ENCODE results near the gene PVRIG. TPM values are rescaled to one million over a fixed set of nuclear protein-coding genes. Genes with fewer than 3 reads are reported as not detected.

The PVRIG gene
- total and polyA plus RNA-seq, 2 of the 8 experiments (the other 6 are each of a cell fraction or from before 2014, with no cell fraction given), result 0.15 TPM; not detected in 1

- Histone ChIP-seq H2BK12ac (ENCODE audit: low read depth, low read length) (no peak overlapping the region), H4K5ac (ENCODE audit: insufficient read length, low read depth, low read length) (no peak overlapping the region), H4K91ac (replicated peaks; ENCODE audit: insufficient read length, low read length) (no peak overlapping the region), H3K27ac (ENCODE audit: low read depth, low read length) (no peak overlapping the region), H3K4me1 (replicated peaks in 1 of 4; ENCODE audit: control insufficient read depth in 3 of 4, insufficient read depth in 4 of 4, low read length in 3 of 4) (peaks cover 0 to 4% (median 2%) of the 10 kb centered on the region in 4 experiments; a peak in 2 of 7 replicates), H3K36me3 (ENCODE audit: control insufficient read depth in 2 of 4, insufficient read depth in 4 of 4, low read length in 3 of 4) (no peaks in the 10 kb centered on the region), H2BK5ac (ENCODE audit: low read depth, low read length) (no peak overlapping the region), H3K23ac (ENCODE audit: insufficient read length) (no peak overlapping the region), H3K14ac (ENCODE audit: insufficient read length) (no peak overlapping the region), H2BK120ac (replicated peaks; ENCODE audit: low read depth, low read length) (no peak overlapping the region), H3K4ac (replicated peaks; ENCODE audit: insufficient read length, low read depth, low read length) (no peak overlapping the region), H3K79me1 (ENCODE audit: low read depth, low read length) (no peaks in the 10 kb centered on the region), H3K9me3 (ENCODE audit: insufficient read depth in 2 of 2, low read depth in 1 of 2, low read length in 1 of 2) (no peaks in the 10 kb centered on the region), H2AFZ (ENCODE audit: low read length) (no peak overlapping the region), H3K18ac (ENCODE audit: extremely low read depth, low read length) (no peak overlapping the region), H4K20me1 (replicated peaks in 1 of 2; ENCODE audit: control insufficient read depth in 1 of 2, insufficient read depth in 2 of 2, low read length in 2 of 2) (no peaks in the 10 kb centered on the region), H4K8ac (ENCODE audit: extremely low read depth, insufficient read depth, low read length) (no peak overlapping the region), H3K9ac (replicated peaks in 1 of 4; ENCODE audit: extremely low read depth in 1 of 4, low read depth in 3 of 4, low read length in 3 of 4) (no peak overlapping the region), H3K4me3 (ENCODE audit: extremely low read depth in 1 of 4, insufficient read depth in 2 of 4, low read depth in 3 of 4, low read length in 4 of 4) (no peak overlapping the region), H2BK20ac (ENCODE audit: low read length) (no peak overlapping the region), H3K56ac (replicated peaks; ENCODE audit: insufficient read length, low read depth, low read length) (no peak overlapping the region), H3K23me2 (ENCODE audit: low read depth, low read length) (0 out of 2 replicates have a peak, but pooled peaks cover under 1% of the 10 kb centered on the region), H2BK15ac (ENCODE audit: low read length) (no peak overlapping the region), H3K79me2 (ENCODE audit: control insufficient read depth in 1 of 2, insufficient read depth in 2 of 2, low read length in 2 of 2) (no peaks in the 10 kb centered on the region), H2AK5ac (ENCODE audit: low read depth, low read length) (0 out of 2 replicates have a peak overlapping the region, but pooled peaks have one; percentile 25), H3K27me3 (replicated peaks in 1 of 4; ENCODE audit: control insufficient read depth in 3 of 4, extremely low read depth in 1 of 4, insufficient read depth in 3 of 4, low read length in 3 of 4) (peaks cover 0 to 14% (median 6%) of the 10 kb centered on the region in 4 experiments; a peak in 6 of 7 replicates), H3K4me2 (ENCODE audit: insufficient read depth in 1 of 2, low read depth in 2 of 2, low read length in 2 of 2) (no peak overlapping the region)
- ChIA-PET POLR2A (ENCODE audit: partially characterized antibody) (interaction anchor here (0.8 to 1.6 kb wide), 3 partner anchors 23 to 79 kb away, joined by 3 to 6 read pairs (median 4); partner anchors contain the start of gene LAMTOR4), CTCF (ENCODE audit: partially characterized antibody) (interaction anchor here (0.6 to 2.4 kb wide), 5 partner anchors 19 to 77 kb away, joined by 3 to 23 read pairs (median 6); no protein-coding TSS in a partner anchor)
- no peak for DNase-seq (ENCODE audit: low read depth in 1 of 2, low spot score in 2 of 2)
- 79% methylated on average over 6 of the region's 6 CpGs; no CpG with 5 or more reads in 1 of the 2 experiments for WGBS, 2 experiments (ENCODE audit: extremely low coverage in 1 of 2, insufficient coverage in 1 of 2, insufficient read length in 1 of 2, insufficient replicate concordance in 2 of 2, low coverage in 1 of 2, low lambda C conversion rate in 2 of 2, missing lambda C conversion rate in 1 of 2)
- FAIRE-seq, result no peak
- TF ChIP-seq NRF1 (IDR thresholded peaks at IDR 0.05; ENCODE audit: low read depth, low read length), result no peak
- TF ChIP-seq KDM1A (IDR thresholded peaks at IDR 0.05; ENCODE audit: borderline replicate concordance, low read length), result no peak
- TF ChIP-seq BACH1 (IDR thresholded peaks at IDR 0.05; ENCODE audit: low read length), result no peak
- TF ChIP-seq HDAC6 (IDR thresholded peaks at IDR 0.05; ENCODE audit: low read depth, low read length), result no peak
- TF ChIP-seq EZH2 (IDR thresholded peaks at IDR 0.05; ENCODE audit: low read depth, low read length, severe bottlenecking), result no peak
- no peak for TF ChIP-seq CTCF (IDR thresholded peaks at IDR 0.05; ENCODE audit: control extremely low read depth in 1 of 3, insufficient read depth in 1 of 3, low read depth in 1 of 3, low read length in 3 of 3)
- no peak for TF ChIP-seq TCF12 (IDR thresholded peaks at IDR 0.05; ENCODE audit: low read depth, low read length)
- TF ChIP-seq HDAC2 (IDR thresholded peaks at IDR 0.05; ENCODE audit: borderline replicate concordance in 1 of 2, low read depth in 2 of 2, low read length in 2 of 2), result no peak
- no peak for TF ChIP-seq RBBP5 (IDR thresholded peaks at IDR 0.05; ENCODE audit: borderline replicate concordance, low read depth, low read length)
- no peak for TF ChIP-seq MAX (IDR thresholded peaks at IDR 0.05)
These were observed 10.3 kb upstream of the PVRIG start for GRCh38 chr7:100209493-100209892.
